Measurements from ENCODE around the gene GPC6.

The GPC6 gene

DNA sequence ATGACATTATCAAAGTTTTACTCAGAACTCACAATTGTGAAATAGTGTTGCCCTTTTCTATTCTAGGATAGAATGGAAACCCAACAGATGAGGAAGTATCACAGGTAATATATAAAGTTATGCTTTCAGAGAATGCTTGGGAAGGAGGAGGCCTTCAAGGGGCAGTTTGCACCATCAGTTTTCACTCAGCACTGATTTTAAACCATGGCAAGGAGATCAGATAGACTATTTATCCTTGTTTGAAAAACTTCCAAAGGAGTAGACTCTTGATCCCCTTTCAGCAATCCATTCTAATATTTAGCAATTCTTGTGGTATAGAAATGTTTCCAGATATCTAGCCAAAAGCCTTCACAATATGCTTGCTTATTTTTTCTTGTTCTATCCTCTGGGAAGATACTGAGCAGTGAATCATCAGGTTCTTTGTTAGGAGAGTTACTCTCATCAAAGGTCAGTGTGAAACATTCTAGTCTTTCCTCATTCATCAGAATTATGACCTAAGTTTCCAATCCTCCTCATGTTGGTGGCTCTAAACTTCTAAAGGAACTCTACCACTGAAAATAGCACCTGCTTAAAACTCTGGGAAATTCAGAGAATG is 3.8 kb downstream of the GPC6 start:
- DNase-seq (ENCODE audit: low read depth): no peak
- TF ChIP-seq, protein P1, sequence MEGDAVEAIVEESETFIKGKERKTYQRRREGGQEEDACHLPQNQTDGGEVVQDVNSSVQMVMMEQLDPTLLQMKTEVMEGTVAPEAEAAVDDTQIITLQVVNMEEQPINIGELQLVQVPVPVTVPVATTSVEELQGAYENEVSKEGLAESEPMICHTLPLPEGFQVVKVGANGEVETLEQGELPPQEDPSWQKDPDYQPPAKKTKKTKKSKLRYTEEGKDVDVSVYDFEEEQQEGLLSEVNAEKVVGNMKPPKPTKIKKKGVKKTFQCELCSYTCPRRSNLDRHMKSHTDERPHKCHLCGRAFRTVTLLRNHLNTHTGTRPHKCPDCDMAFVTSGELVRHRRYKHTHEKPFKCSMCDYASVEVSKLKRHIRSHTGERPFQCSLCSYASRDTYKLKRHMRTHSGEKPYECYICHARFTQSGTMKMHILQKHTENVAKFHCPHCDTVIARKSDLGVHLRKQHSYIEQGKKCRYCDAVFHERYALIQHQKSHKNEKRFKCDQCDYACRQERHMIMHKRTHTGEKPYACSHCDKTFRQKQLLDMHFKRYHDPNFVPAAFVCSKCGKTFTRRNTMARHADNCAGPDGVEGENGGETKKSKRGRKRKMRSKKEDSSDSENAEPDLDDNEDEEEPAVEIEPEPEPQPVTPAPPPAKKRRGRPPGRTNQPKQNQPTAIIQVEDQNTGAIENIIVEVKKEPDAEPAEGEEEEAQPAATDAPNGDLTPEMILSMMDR (IDR thresholded peaks at IDR 0.05; ENCODE audit: low read depth, low read length, missing control alignments): no peak
- no peak overlapping the region for H3K4me3 ChIP-seq (ENCODE audit: low read depth, low read length)

DNA sequence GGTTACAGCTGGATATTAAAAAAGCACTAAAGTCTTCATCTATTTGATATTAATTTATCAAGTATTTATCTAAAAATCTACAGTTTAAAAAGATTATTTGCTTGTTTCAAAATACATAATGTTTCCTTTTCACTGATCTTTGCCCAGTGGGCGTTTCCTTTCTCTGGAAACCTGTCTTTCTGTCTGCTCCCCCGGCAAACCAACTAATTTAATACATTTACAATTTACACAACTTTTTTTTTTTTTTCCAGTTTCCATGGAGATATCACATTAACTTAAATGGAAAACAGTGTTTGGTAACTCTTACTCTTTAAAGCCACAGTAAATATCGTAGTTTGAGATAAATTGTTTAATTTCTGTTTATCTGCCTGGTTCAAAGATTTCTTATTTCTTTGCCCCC is 5.3 kb downstream of the GPC6 start:
- no peak for DNase-seq (ENCODE audit: low read depth)
- H3K4me3 ChIP-seq (ENCODE audit: low read depth, low read length): no peak overlapping the region
- TF ChIP-seq, protein P1 (IDR thresholded peaks at IDR 0.05; ENCODE audit: low read depth, low read length, missing control alignments): no peak

- no peak overlapping the region for H3K4me3 ChIP-seq (ENCODE audit: low read depth, low read length)
- TF ChIP-seq, protein P1 (IDR thresholded peaks at IDR 0.05; ENCODE audit: low read depth, low read length, missing control alignments): peak; percentile 8
- DNase-seq (ENCODE audit: low read depth): no peak
These were observed 7.4 kb downstream of the GPC6 start for GRCh38 chr13:93233997-93234416.

GRCh38 chr13:93234459-93234858 is 7.9 kb downstream of the GPC6 start:
- no peak overlapping the region for H3K4me3 ChIP-seq (ENCODE audit: low read depth, low read length)
- TF ChIP-seq, protein P1 (IDR thresholded peaks at IDR 0.05; ENCODE audit: low read depth, low read length, missing control alignments): no peak
- DNase-seq (ENCODE audit: low read depth): no peak

DNA sequence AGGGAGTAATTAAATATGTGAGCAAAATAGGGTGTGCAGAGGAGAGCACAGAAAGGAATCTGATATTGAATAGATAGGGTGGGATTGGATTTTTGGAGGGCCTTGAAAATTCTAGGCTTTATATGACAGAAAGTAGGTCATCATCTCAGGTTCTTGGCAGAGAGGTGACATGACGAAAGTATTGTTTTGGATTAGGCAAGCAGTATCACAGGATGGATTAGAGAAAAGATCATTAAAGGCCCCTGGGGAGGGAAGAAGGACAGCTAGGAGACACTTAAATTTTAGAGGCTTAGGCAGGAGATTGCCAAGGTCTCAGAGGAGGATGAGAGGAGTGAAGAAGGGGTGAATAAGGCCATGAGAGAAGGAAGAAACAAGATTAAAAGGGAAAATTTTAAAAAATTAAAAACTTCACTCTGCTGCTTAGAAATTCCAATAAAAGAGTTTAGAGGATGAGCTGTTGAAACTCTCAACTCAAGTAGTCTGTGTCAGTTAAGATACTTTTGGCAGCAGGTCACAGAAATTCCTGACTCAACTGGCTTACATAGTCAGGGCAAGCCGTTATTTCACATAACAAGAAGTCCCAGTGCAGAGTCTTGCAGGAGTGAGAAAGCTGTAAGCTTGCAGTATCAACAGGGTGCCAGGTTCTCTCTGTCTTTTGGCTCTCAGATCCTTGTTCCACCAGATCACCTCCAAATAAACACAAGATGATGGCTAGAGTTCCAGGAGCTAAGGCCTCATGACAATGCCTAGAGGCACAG is 8.8 kb downstream of the GPC6 start:
- no peak overlapping the region for H3K4me3 ChIP-seq (ENCODE audit: low read depth, low read length)
- DNase-seq (ENCODE audit: low read depth): no peak
- TF ChIP-seq, protein P1 (IDR thresholded peaks at IDR 0.05; ENCODE audit: low read depth, low read length, missing control alignments): no peak

DNA sequence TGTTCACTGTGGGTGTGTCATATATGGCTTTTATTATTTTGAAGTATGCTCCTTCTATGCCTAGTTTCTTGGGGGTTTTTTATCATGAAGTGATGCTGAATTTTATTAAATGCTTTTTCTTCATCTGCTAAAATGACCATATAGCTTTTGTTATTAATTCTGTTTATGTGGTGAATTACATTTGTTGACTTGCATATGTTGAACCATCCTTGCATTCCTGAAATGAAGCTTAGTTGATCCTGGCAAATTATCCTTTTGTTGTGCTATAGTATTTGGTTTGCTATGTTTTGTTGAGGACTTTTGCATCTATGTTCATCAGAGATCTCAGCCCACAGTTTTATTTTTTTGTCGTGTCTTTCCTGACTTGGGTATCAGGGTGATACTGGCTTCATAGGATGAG is 12.1 kb downstream of the GPC6 start:
- no peak for DNase-seq (ENCODE audit: low read depth)
- H3K4me3 ChIP-seq (ENCODE audit: low read depth, low read length): no peak overlapping the region

More for the DNA sequence above, 12.1 kb downstream of the GPC6 start:
- TF ChIP-seq, protein P1 (IDR thresholded peaks at IDR 0.05; ENCODE audit: low read depth, low read length, missing control alignments): no peak

Measured in GM12864 (cell line).